Stimulated activated naive CD4-positive, alpha-beta T cell (primary cell): ENCODE results near the gene SLCO4A1.

Source experiments
- DNase-seq, 6 experiments: peaks; one replicate each; lab custom pipeline; 2025; lab: John Stamatoyannopoulos, UW

Gene SLCO4A1, protein sequence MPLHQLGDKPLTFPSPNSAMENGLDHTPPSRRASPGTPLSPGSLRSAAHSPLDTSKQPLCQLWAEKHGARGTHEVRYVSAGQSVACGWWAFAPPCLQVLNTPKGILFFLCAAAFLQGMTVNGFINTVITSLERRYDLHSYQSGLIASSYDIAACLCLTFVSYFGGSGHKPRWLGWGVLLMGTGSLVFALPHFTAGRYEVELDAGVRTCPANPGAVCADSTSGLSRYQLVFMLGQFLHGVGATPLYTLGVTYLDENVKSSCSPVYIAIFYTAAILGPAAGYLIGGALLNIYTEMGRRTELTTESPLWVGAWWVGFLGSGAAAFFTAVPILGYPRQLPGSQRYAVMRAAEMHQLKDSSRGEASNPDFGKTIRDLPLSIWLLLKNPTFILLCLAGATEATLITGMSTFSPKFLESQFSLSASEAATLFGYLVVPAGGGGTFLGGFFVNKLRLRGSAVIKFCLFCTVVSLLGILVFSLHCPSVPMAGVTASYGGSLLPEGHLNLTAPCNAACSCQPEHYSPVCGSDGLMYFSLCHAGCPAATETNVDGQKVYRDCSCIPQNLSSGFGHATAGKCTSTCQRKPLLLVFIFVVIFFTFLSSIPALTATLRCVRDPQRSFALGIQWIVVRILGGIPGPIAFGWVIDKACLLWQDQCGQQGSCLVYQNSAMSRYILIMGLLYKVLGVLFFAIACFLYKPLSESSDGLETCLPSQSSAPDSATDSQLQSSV

DNA sequence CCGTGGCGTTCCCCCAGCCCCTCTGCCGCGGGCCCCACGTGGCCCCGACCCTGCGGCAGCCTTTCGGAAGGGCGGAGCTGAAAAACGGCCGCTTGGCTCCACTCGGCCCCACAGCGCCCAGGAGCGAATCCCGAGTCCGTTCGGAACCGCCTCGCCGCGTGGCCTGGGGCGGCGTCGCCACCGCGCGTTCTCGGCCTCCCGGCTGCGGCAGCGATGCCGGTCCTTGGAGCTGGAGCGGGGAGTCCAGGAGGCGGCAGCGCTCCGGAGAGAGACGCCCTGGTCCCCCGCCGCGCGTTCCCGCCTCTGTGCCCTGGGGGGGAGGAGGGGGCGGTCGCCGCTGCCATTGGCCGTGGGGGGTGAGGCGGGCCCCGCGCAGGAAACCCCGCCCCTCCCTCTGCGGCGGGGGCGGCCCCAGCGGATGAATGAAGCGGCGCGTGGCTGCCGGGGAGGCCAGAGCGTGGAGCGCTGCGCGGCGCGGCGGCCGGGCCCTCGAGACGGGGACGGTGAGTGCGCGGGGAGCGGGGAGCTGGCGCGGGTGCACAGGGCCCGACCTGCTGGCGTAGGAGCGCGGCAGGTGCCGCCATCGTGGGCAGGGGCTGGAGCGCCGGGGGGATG is at the start of gene SLCO4A1:
TSS of gene SLCO4A1 (plus strand) at position 453 of the 615 bp plus-strand sequence. CDS start 13,952 bp downstream, outside the sequence.
- peak; percentile 61 to 81 (median 78) for DNase-seq

DNA sequence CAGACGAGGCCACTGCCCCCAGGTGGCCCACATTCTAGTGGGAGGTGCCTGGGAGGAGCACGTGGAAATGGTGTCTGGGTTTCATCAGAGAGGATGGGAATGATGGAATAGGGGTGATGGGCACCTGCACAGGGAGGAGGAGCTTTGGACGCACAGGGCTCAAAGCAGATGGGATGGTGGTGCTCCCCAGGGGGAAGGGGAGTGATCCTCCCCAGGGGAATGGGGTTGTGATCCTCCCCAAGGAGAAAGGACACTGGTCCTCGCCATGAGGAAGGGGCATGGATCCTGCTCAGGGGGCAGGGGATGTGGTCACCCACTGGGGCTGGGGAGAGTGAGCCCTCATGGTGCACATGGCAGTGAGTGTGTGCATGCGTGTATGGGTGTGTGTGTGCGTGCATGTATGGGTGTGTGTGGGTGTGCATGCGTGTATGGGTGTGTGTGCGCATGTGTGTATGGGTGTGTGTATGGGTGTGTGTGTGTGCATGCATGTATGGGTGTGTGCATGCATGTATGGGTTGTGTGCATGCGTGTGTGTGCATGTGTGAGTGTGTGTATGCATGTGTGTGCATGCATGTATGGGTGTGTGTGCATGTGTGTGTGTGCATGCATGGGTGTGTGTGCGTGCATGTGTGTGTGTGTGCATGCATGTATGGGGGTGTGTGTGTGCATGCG is 49.7 kb upstream of the SLCO4A1 start:
- no peak for DNase-seq

DNA sequence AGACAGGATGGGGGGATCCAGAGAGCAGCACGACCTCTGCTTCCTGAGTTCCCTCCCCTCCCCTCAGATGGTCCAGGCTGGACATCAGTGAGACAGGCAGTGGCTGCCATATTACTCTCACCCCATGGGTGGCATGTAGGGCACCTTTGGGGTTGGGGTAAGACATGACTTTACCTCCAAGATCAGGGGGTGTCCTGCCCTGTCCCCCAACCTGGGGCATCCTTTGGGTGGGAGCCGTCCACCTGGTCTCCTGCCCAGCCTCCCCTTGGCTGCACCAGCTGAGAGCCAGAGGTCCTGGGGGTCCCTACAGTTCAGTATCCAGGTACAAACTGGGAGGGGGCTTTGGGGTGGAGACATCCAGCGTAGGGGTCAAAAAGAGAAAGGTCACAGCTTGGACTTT is 48.7 kb upstream of the SLCO4A1 start:
- DNase-seq = no peak

DNA sequence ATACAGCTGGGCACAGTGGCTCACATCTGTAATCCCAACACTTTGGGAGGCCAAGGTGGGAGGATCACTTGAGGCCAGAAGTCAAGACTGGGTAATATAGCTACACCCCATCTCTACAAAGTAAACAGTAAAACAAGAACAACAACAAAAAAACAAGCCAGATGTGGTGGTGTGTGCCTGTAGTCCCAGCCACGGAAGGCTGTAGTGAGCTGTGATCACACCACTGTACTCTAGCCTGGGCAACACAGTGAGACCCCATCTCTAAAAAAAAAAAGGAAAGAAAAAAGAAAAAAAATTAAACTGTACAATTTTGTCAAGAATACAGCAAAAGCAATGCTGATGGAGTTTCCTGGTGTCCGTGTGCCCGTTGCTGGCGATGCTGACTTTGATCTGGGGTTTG is 47.2 kb upstream of the SLCO4A1 start:
- no peak for DNase-seq

DNA sequence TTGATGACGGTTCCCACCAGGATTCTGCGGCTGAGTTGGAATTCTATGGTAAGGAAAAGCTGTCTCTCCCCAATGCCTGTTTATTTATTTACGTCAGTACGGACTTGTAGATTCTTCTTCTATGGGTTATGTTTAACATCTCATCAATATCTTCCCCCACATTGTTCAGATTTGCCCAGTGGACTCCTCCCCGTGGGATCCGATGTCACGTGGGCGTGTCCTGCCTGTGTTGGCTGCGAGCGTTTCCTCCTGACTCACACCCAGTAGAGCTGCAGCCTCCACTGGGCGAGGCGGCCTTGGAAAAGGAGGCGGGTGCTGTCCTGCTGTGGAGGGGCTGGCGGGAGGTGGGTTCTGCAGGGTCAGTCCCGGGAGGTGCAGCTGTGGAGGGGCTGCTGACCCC is 46.8 kb upstream of the SLCO4A1 start:
- no peak for DNase-seq

DNA sequence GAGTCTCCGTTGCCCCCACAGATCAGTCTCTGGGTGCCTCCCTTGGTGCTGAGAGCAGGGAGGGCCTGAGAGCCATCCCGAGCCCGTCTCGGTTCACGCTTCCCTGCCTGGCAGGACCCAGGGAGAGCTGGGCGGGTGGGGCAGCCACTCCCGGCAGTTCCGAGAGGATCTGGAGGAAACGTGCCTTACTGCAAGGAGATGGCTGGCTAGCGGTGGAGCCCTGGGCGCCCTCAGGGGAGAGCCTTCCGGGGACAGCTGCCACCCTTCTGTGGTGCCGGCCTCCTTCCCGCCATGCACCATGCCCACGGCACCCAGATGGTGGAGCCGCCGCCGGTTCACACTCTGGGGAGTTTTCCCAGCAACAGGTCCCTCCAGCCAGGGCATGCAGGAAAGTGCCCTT is 45.8 kb upstream of the SLCO4A1 start:
- no peak for DNase-seq

DNA sequence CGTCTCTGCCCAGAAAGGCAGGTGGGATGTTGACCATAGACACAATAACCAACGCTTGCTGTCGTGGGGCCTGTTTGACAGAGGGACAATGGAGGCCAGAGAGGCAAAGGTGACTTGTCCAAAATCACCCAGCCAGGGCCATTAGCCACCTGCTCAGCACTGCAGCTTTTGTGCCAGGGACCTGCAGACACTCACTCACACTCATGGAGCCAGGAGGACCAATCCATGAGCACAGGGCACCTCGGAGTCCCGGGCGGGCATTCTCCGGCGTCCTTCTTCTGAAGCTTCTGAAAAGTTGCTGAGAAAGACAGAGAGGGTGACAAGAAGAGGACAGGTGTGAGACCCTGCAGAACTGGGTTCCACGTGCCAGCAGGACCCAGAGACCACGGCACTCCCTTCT is 45.4 kb upstream of the SLCO4A1 start:
- DNase-seq = no peak

DNA sequence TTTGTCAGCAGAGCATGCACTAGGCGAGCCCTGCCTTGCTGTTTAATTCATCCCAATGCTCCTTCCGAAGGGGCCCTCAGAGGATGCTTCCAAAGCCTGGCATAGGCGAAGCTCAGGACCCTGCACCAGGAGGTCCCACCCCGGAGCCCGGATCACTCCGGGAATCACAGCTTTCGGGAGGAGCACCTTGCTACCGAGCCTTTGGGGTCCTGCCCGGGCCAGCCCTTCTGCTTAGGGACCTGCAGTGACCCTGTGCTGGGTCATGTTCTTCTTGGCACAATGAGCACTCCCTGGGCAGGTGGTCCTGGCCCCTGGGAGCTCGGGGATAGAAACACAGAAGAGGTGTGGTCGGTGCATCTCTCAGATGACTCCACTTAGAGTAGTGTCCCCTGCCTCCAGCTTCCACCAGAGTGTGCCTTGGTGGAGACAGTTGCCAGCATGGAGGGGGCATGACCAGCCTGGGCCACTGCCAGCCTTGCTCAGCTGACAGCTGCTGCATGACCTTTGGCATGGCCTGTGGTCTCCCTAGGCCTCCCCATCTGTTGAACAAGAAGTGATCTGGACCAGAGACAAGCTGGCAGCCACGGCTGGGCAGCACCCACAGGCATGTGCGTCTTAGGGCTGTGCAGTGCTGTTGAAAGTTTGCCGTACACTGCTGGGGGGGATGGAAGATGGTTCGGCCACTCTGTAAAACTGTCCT is 44.7 kb upstream of the SLCO4A1 start:
- no peak for DNase-seq

DNA sequence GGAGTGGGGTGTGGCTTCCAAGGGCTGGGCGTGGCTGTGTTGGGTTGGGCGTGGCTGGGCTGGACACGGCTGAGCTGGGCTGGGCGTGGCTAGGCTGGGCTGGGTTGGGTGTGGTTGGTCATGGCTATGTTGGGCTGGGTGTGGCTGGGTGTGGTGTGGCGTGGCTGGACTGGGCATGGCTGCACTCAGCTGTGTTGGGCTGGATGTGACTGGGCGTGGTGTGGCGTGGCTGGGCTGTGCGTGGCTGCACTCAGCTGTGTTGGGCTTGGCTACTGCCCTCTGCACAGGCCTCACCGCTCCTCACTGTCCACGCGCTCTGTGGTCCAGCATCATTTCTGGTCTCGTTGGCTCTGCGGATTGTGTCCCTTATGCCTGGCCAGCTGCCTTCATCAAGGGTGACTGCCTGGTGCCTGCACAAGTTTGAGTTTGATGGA is 43.5 kb upstream of the SLCO4A1 start:
- DNase-seq = no peak

DNA sequence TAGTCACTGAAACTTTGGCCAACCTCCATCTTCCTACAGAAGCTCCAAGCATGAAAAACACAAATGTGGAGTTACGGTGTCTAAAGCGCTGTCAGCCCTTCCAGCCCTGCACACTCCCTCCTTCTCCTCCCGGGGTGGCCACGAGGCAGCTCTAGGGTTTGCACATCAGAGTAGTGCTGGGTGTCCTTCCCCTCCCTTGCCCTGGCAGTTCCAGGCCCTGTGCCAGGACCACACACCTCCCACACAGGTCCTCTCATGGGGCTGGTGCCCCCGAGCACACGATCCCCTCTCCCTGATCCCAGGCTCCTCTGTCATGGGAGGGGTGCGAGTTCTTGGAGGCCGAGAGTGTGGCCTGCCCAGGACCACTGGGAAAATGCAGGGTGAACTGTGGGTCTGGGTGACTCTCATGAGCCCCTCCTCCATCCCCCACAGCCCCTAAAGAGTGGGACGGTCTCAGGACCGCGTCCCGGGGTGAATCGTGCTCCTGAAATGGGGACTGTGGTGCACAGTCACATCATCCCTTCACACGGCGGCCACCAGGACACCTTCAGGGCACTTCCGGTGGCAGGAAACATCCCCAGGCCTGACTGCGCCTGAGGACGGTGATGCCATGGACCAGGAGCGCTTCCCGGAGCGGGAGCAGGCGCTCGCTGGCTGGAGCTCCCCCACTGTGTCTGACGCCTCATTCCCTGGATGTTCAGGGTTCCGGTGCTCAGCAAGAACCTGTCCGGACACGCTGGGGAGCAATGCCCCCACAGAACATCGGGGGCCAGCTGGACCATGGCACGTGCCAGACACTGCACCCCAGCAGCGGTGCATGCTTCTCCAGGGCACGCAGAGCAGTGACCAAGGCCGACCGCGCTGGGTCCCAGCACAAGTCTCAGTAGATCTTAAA is 42.8 kb upstream of the SLCO4A1 start:
- no peak for DNase-seq

DNA sequence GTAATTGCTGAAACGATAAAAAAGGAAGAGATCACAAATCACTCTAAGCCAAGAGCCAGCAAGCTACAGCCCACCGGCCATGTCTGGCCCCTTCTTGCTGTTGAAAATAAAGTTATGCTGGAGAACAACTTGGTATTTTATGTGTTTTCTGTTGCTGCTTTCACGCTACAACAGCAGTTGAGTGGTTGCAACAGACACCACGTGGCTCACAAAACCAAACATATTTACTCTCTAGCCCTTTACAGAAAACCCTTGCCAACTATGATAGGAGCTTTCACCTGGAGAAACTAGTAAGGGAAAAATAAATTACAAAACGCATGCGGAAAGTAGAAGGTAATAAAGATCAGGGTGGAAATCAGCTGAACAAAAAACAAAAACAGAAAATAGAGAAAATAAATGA is 41.1 kb upstream of the SLCO4A1 start:
- DNase-seq = no peak

DNA sequence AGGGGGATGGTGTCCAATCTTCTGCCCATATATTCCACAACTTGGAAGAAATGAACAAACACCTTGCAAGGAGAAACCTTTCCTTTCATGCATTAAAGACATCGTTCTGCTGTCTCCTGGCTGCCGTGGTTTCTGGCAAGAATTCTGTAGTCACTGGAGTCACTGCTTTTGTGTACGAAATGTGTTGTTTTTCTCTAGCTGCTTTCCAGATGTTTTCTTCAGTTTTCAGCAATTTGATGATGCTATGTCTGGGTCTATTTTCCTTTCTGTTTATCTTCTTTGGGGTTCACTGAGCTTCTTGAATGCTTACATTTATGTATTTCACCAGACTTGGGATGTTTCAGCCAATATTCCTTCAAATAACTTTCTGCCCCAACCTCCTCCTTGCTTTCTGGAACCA is 40.6 kb upstream of the SLCO4A1 start:
- no peak for DNase-seq

DNA sequence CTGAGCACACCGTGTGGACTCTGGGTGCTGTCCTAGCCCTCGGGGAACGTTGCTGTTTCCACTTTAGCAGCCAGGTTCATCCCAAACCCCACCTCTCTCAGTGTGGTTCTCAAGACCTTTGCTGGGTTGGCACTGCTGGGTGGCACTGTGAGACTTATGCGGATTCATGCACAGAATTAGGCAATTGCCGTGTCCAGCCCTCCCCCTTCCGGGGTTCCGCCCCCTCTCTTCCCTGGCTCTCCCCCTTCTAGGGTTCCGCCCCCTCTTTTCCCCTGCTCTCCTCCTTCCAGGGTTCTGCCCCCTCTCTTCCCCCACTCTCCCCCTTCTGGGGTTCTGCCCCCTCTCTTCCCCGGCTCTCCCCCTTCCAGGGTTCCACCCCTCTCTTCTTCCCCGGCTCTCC is 39.8 kb upstream of the SLCO4A1 start:
- DNase-seq = peak in 4 of 6 experiments; percentile 11 to 22 (median 16)

DNA sequence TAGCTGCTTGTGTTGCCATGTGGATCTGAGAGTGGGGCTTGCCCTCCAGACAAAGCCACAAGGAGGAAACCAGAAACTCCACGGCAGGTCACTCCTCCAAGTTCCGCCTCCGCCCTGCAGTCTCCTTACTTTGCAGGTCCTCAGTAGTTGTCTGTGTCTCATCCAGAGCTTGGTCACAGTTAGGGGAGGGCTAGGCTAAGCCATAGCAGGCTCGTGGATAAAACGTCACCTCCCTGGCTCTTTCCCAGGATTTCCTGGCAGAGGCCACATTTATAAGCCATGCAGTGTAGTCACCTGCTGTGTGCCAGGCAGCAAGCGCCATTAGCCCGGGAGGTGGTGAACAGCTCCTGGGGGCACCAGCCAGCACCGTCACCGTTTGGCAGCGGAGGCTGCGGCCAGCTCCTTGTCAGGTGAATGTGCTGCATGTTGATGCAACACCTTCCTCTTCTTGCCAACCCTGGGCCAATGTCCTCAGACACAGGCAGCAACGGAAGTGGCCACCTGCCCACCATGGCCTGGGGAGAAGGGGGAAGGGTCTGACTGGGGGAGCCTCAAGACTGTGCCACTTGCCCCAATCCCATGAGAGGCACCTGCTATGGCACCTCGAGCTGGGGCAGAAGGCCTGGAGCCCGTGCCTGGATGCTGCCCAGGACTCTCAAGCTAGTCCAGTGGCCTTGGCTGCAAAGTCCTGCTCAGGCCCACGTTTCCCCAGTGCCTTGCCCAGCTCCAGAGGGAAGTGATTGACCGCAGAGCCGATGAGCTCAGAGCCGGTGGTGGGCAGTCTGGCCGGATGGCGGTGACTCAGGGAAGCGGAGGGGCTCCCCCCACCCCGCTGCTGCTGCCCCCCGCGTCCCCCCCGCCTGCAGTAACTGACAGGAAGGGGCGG is 39.0 kb upstream of the SLCO4A1 start:
- DNase-seq = peak in 3 of 6 experiments; percentile 36 to 50 (median 43)

DNA sequence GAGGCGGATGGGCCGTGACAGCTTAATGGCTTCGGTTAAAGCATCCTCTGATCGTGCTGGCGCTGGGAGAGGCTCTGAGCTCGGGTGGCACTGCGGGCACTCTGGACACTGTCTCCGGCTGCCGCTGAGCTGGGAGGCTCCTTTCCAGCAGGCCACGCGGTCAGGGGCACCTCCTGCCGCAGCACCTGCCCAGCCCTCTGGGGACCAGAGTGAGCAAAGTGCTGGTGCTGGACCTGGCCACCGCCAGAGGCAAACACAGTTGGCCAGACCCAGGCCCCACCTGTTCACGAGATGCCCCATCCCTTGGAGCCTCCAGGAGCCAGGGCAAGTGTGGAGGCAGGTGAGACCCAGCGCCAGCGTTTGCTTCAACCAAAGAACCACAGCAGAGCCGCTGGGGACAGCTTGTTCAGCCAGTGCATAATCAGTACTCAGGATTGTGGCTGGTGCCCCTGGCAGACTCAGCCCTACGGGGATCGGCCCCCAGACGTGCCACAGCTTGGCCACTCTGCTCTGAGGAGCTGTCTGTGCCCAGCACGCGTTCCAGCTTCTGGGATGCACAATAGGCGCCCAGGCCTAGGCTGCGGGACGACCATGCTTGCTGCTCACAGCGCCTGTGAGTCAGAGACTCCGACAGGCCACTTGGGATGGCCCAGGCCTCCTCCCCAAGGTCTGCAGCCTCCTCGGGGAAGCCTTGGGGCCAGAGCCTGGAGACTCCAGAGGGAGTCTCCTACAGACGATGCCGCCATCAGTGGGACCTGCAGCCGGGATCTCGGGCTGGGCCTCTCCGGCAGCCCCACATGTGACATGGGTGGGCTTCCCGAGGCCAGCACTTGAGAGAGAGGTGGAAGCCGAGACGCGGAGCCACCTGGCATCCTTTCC is 38.2 kb upstream of the SLCO4A1 start:
- no peak for DNase-seq

DNA sequence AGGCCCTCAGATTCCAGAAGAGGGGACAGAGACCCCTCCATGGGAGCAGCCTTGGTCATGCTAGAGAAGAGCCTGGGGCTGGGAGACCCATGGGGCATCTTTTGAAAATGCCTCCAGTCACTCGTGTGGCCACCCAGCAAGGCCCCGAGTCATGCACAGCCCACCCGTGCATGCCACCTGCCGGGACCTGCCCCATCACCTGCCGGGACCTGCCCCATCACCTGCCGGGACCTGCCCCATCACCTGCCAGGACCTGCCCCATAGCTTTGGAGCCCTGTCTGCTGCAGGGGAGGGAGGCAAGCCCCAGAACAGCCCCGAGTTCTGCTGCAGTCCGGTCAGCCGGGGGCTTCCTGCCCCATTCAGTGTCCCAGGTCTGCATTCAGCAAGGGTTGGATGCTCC is 37.5 kb upstream of the SLCO4A1 start:
- no peak for DNase-seq

DNA sequence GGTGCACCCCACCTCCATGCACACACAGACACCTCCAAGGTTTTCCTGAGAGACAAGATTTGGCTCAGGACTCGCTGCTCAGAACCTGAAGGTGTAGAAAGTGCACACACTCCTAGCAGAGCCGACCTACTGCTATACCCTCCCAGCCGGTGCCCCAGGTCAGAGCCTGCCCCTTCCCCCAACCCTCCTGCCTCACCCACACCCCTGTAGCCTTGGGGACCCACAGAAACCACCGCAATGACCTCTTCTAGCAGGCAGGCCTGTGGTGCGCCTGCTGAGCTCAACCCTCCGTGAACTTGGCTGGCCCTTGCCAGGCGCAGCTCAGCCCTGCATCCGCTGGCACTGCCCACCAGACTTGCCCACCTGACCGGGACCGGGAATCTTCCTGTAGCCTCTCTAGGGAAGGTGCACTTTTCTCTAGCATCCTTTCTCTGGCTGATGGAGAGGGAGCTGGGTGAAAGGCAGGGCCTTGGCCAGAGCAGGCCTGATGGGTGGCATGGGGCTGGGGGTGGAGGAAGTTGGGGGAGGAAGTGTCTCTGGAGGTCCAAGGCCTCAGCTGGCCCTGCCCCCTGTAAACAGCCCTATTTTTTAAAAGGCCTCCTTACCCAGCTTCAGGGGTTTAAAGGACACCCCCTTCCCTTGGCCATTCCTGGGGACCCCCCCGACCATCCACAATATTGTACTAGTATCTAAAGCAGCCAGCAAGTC is 36.9 kb upstream of the SLCO4A1 start:
- DNase-seq = no peak

DNA sequence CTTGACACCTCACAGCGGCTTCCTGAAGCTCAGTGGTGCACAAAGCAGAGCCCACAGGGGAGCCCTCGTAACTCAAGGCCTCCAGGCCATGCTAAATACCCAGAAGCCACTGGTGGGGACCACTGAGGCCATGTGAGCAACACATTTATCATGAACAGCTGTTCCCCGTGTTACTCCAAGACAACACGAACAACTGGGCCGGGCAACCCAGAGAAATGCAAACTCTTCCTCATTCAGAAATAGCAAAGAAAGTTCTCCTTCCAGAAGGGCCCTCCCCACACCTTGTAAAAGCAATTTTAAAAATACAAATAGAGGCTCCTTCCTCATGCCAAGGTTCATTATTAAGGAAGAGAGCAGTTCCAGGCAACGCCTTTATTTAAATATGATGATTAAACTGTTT is 36.3 kb upstream of the SLCO4A1 start:
- no peak for DNase-seq
